Right lobe of liver (tissue), 4 donors: ENCODE data around the gene SCYGR1.

Source experiments
- POLR2A ChIP-seq: fragments of 450-650 bp; IDR thresholded peaks from one replicate; pipeline ENCODE4 v1.6.1; 2017; ENCODE audit warnings: antibody characterized with exemption, mild to moderate bottlenecking
- TF ChIP-seq, protein P1 (sequence below), 4 donors: fragments of 200-600 bp in 3 of 4; fragments of 450-650 bp in 1 of 4; IDR thresholded peaks; one replicate each; pipeline versions ENCODE4 v1.5.1 to v1.8.0; 2016 to 2022; ENCODE audit warnings: antibody characterized with exemption in 4 of 4, mild to moderate bottlenecking in 2 of 4
- donor health status: DM: no; HTN: no; CAD: no.
- donor health status: DM: no; HTN: no; CAD: no.
- donor health status: DM: no; HTN: yes; CAD: no.

DNA sequence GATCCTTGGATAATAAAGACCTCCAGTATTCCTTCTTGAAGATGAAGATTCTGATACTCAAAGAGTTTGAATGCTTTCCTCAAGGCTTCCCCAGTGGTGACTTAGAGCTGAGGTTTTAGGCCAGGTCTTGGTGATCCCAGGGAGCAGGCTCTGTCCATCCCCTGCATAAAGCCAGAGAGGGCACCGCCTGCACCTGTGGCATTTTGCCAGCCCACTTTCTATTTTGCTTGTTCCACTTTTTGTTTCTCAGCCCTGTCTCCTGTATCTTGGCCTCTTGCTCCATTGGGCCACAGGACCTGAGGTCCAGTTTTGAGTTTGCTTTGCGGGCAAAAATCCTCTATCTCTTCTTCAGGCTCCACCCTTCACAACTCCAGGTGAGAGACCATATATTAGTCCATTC, 6.7 kb upstream of the SCYGR1 start:
- TF ChIP-seq, protein P1, sequence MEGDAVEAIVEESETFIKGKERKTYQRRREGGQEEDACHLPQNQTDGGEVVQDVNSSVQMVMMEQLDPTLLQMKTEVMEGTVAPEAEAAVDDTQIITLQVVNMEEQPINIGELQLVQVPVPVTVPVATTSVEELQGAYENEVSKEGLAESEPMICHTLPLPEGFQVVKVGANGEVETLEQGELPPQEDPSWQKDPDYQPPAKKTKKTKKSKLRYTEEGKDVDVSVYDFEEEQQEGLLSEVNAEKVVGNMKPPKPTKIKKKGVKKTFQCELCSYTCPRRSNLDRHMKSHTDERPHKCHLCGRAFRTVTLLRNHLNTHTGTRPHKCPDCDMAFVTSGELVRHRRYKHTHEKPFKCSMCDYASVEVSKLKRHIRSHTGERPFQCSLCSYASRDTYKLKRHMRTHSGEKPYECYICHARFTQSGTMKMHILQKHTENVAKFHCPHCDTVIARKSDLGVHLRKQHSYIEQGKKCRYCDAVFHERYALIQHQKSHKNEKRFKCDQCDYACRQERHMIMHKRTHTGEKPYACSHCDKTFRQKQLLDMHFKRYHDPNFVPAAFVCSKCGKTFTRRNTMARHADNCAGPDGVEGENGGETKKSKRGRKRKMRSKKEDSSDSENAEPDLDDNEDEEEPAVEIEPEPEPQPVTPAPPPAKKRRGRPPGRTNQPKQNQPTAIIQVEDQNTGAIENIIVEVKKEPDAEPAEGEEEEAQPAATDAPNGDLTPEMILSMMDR (IDR thresholded peaks at IDR 0.05), result no peak
- TF ChIP-seq POLR2A, result no peak
